GM18907 (cell line): ENCODE data around the gene ZNF583.

Source experiments
- ATAC-seq: cut with Tn5 transposase; IDR thresholded peaks from one replicate; pipeline ENCODE4 v1.9.1; 2021; ENCODE audit warnings: mild to moderate bottlenecking, moderate library complexity; ENCODE audit not compliant: unreplicated experiment

The ZNF583 gene

DNA sequence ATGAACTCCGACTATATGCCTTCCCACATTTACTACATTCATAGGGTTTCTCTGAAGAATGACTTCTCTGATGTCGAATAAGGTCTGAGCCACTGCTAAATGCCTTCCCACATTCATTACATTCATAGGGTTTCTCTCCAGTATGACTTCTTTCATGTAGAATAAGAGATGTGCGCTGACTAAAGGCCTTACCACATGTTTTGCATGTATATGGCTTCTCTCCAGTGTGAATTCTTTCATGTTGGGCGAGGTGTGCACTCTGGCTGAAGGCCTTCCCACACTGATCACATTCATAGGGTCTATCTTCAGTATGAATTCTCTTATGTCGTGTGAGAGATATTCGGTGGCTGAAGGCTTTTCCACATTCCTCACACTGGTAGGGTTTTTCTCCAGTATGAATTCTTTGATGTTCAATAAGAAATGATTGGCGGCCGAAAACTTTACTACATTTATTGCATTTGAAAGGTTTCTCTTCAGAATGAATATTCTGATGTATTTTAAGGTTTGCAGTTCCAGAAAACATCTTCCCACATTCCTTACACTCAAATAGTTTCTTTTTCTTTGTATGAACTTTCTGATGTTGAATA lies 37.2 kb downstream of the ZNF583 start:
- no peak for ATAC-seq

GRCh38 chr19:56474308-56474707 lies 70.2 kb downstream of the ZNF583 start:
- ATAC-seq = no peak

DNA sequence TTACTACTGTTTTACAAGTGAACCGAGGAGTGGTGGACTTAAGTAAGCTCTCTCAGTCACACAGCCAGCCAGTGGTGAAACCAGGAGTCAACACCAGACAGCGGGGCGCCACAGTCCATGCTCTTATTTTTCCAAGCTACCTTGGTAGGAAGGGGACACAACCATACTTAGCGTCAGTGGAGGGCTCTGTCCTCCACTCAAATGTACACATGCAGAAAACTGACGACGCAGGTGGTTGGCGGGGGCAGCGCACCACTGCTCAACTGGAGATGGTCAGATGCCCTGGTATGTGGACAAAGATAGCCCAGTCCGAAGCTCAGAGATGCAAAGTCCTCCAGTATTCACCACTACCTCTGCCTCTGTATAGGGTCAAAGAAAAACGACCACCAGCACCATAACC lies 72.0 kb downstream of the ZNF583 start:
- ATAC-seq = no peak
